ENCODE measurements around the gene FEN1.

DNA sequence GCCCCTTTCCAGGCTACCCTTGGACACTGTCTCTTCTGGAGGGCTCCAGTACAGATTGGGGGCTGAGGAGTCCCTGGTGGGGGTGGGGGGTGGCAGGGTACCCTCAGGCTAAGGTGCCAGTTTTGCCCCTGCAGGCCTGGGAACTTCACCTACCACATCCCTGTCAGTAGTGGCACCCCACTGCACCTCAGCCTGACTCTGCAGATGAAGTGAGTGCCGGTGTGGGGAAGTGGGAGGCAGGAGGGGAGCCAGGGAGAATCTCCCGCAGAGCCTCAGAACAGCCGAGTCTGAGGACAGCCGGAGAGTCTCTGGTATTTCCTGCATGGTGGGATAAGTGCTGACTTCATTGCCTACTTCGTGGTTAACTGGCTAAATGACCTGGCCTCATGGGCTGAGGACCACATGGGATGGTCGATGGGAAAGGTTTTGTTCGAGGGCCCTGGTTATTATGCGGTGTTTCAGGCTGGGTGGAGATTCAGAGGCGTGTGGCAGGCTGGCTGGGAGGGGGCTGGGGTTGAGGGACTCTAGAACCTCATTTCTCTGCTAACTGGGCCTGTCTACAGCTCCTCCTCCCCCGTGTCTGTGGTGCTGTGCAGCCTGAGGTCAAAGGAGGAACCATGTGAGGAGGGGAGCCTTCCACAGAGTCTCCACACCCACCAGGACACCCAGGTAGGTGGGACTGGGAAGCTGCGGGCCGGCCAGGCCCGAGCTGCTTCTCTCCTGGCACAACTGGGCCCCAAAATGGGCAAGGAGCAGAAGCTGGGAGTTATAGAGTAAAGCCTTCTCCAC lies 8.8 kb upstream of the FEN1 start:
- TF ChIP-seq CTCF (IDR thresholded peaks at IDR 0.05) (no peak), POLR2A (IDR thresholded peaks at IDR 0.05) (no peak)
